NCI-H446 (cell line): ENCODE results near the gene PRXL2B.

ENCODE experiments used
- DNase-seq, 2 experiments: peaks; one replicate each; lab custom pipeline; 2025; lab: John Stamatoyannopoulos, UW

PRXL2B gene

GRCh38 chr1:2635361-2636010 lies 48.9 kb downstream of the PRXL2B start:
- no peak for DNase-seq

GRCh38 chr1:2636733-2637132 lies 50.2 kb downstream of the PRXL2B start:
- no peak for DNase-seq

- DNase-seq: no peak
Observed at GRCh38 chr1:2637442-2638145, 51.0 kb downstream of the PRXL2B start.

- DNase-seq: no peak
Observed at GRCh38 chr1:2638466-2639115, 52.0 kb downstream of the PRXL2B start.

- no peak for DNase-seq
Observed at GRCh38 chr1:2639203-2639602, 52.6 kb downstream of the PRXL2B start.

- DNase-seq: no peak
Observed at GRCh38 chr1:2639607-2640521, 53.3 kb downstream of the PRXL2B start.

GRCh38 chr1:2640626-2641025 lies 54.0 kb downstream of the PRXL2B start:
- DNase-seq: no peak
